Measurements from ENCODE around the gene CENPB.

Gene CENPB

GRCh38 chr20:3802524-3803239 is 16.1 kb upstream of the CENPB start:
- Histone ChIP-seq H3K4me2 (ENCODE audit: low read length) (no peak overlapping the region), H3K79me2 (ENCODE audit: control insufficient read depth, insufficient read depth, low read length, poor library complexity) (no peaks in the 10 kb centered on the region), H3K79me1 (ENCODE audit: low read length) (peaks cover 4% of the 10 kb centered on the region), H3K9ac (ENCODE audit: low read length) (no peak overlapping the region), H3K23ac (ENCODE audit: low read length) (no peak overlapping the region), H3K14ac (ENCODE audit: low read length) (no peak overlapping the region), H2AK5ac (ENCODE audit: low read length) (no peak overlapping the region), H3K27me3 (ENCODE audit: insufficient read depth, low read length) (no peaks in the 10 kb centered on the region), H4K8ac (ENCODE audit: low read depth, low read length) (no peak overlapping the region), H4K91ac (ENCODE audit: low read depth, low read length) (no peak overlapping the region), H3K18ac (ENCODE audit: low read length) (no peak overlapping the region), H2BK12ac (ENCODE audit: low read length) (no peak overlapping the region), H3K27ac (ENCODE audit: low read depth, low read length) (no peak overlapping the region), H3K4me1 (ENCODE audit: control insufficient read depth in 1 of 2, insufficient read depth in 2 of 2, low read length in 2 of 2) (peaks cover 16 to 17% of the 10 kb centered on the region in 2 experiments), H3K4ac (ENCODE audit: low read depth, low read length) (no peak overlapping the region), H3K4me3 (ENCODE audit: low read depth, low read length) (no peak overlapping the region), H2AFZ (ENCODE audit: insufficient read depth, low read length, poor library complexity) (no peak overlapping the region), H2BK120ac (ENCODE audit: insufficient read depth, low read length, poor library complexity) (no peak overlapping the region), H3K9me3 (ENCODE audit: insufficient read depth, low read depth, low read length) (no peaks in the 10 kb centered on the region), H4K12ac (ENCODE audit: low read depth, low read length) (no peak overlapping the region), H3K36me3 (ENCODE audit: control insufficient read depth in 1 of 2, insufficient read depth in 2 of 2, low read length in 2 of 2) (peaks cover 43 to 49% of the 10 kb centered on the region in 2 experiments), H2BK5ac (ENCODE audit: low read depth, low read length, poor library complexity) (no peak overlapping the region)
- WGBS (ENCODE audit: extremely low coverage, insufficient coverage, insufficient read length) = no CpG with 5 or more reads among the region's 11 CpGs
- no peak for DNase-seq

GRCh38 chr20:3801846-3802245 is 15.3 kb upstream of the CENPB start:
- no peak overlapping the region for H3K4me3 ChIP-seq (ENCODE audit: low read depth, low read length)

GRCh38 chr20:3801299-3801698 is 14.8 kb upstream of the CENPB start:
- peaks cover 6% of the 10 kb centered on the region for H3K79me1 ChIP-seq (ENCODE audit: low read length)
- WGBS (ENCODE audit: extremely low coverage, insufficient coverage, insufficient read length) = no CpG with 5 or more reads among the region's 4 CpGs
- H4K12ac ChIP-seq (ENCODE audit: low read depth, low read length) = no peak overlapping the region
- no peak overlapping the region for H2BK120ac ChIP-seq (ENCODE audit: insufficient read depth, low read length, poor library complexity)
- H3K27me3 ChIP-seq (ENCODE audit: insufficient read depth, low read length) = no peaks in the 10 kb centered on the region
- no peak overlapping the region for H4K91ac ChIP-seq (ENCODE audit: low read depth, low read length)
- no peak overlapping the region for H3K4me2 ChIP-seq (ENCODE audit: low read length)
- no peak overlapping the region for H2AFZ ChIP-seq (ENCODE audit: insufficient read depth, low read length, poor library complexity)
- H2AK5ac ChIP-seq (ENCODE audit: low read length) = no peak overlapping the region
- no peak for DNase-seq
- H4K8ac ChIP-seq (ENCODE audit: low read depth, low read length) = no peak overlapping the region
- no peak overlapping the region for H3K23ac ChIP-seq (ENCODE audit: low read length)
- peaks cover 3% of the 10 kb centered on the region for H3K79me2 ChIP-seq (ENCODE audit: control insufficient read depth, insufficient read depth, low read length, poor library complexity)
- no peak overlapping the region for H3K27ac ChIP-seq (ENCODE audit: low read depth, low read length)
- H3K9me3 ChIP-seq (ENCODE audit: insufficient read depth, low read depth, low read length) = no peaks in the 10 kb centered on the region
- no peak overlapping the region for H3K9ac ChIP-seq (ENCODE audit: low read length)
- H2BK12ac ChIP-seq (ENCODE audit: low read length) = no peak overlapping the region
- H3K4me1 ChIP-seq (ENCODE audit: control insufficient read depth in 1 of 2, insufficient read depth in 2 of 2, low read length in 2 of 2) = peaks cover 18 to 22% of the 10 kb centered on the region in 2 experiments
- H3K14ac ChIP-seq (ENCODE audit: low read length) = no peak overlapping the region
- peaks cover 44 to 49% of the 10 kb centered on the region in 2 experiments for H3K36me3 ChIP-seq (ENCODE audit: control insufficient read depth in 1 of 2, insufficient read depth in 2 of 2, low read length in 2 of 2)
- no peak overlapping the region for H3K18ac ChIP-seq (ENCODE audit: low read length)
- H3K4me3 ChIP-seq (ENCODE audit: low read depth, low read length) = no peak overlapping the region
- no peak overlapping the region for H2BK5ac ChIP-seq (ENCODE audit: low read depth, low read length, poor library complexity)
- no peak overlapping the region for H3K4ac ChIP-seq (ENCODE audit: low read depth, low read length)

More at GRCh38 chr20:3801846-3802245, 15.3 kb upstream of the CENPB start:
- Histone ChIP-seq H3K79me1 (ENCODE audit: low read length) (peaks cover 2% of the 10 kb centered on the region), H2BK12ac (ENCODE audit: low read length) (no peak overlapping the region), H4K12ac (ENCODE audit: low read depth, low read length) (no peak overlapping the region), H2BK5ac (ENCODE audit: low read depth, low read length, poor library complexity) (no peak overlapping the region), H2BK120ac (ENCODE audit: insufficient read depth, low read length, poor library complexity) (no peak overlapping the region), H3K4ac (ENCODE audit: low read depth, low read length) (no peak overlapping the region), H3K18ac (ENCODE audit: low read length) (no peak overlapping the region), H3K4me1 (ENCODE audit: control insufficient read depth in 1 of 2, insufficient read depth in 2 of 2, low read length in 2 of 2) (peaks cover 13 to 17% of the 10 kb centered on the region in 2 experiments), H3K27me3 (ENCODE audit: insufficient read depth, low read length) (no peaks in the 10 kb centered on the region), H4K8ac (ENCODE audit: low read depth, low read length) (no peak overlapping the region), H3K4me2 (ENCODE audit: low read length) (no peak overlapping the region), H3K36me3 (ENCODE audit: control insufficient read depth in 1 of 2, insufficient read depth in 2 of 2, low read length in 2 of 2) (peaks cover 44 to 49% of the 10 kb centered on the region in 2 experiments), H3K9me3 (ENCODE audit: insufficient read depth, low read depth, low read length) (no peaks in the 10 kb centered on the region), H4K91ac (ENCODE audit: low read depth, low read length) (no peak overlapping the region), H2AK5ac (ENCODE audit: low read length) (no peak overlapping the region), H3K27ac (ENCODE audit: low read depth, low read length) (no peak overlapping the region), H3K23ac (ENCODE audit: low read length) (no peak overlapping the region), H3K9ac (ENCODE audit: low read length) (no peak overlapping the region), H3K14ac (ENCODE audit: low read length) (no peak overlapping the region), H3K79me2 (ENCODE audit: control insufficient read depth, insufficient read depth, low read length, poor library complexity) (no peaks in the 10 kb centered on the region), H2AFZ (ENCODE audit: insufficient read depth, low read length, poor library complexity) (no peak overlapping the region)
- WGBS (ENCODE audit: extremely low coverage, insufficient coverage, insufficient read length) = no CpG with 5 or more reads among the region's 13 CpGs
- no peak for DNase-seq

GRCh38 chr20:3800878-3801260 is 14.3 kb upstream of the CENPB start:
- Histone ChIP-seq H4K12ac (ENCODE audit: low read depth, low read length) (no peak overlapping the region), H4K91ac (ENCODE audit: low read depth, low read length) (no peak overlapping the region), H3K9ac (ENCODE audit: low read length) (no peak overlapping the region), H3K4me2 (ENCODE audit: low read length) (no peak overlapping the region), H3K36me3 (ENCODE audit: control insufficient read depth in 1 of 2, insufficient read depth in 2 of 2, low read length in 2 of 2) (peaks cover 44 to 49% of the 10 kb centered on the region in 2 experiments), H4K8ac (ENCODE audit: low read depth, low read length) (no peak overlapping the region), H3K79me2 (ENCODE audit: control insufficient read depth, insufficient read depth, low read length, poor library complexity) (peaks cover 3% of the 10 kb centered on the region), H2BK12ac (ENCODE audit: low read length) (no peak overlapping the region), H3K27me3 (ENCODE audit: insufficient read depth, low read length) (no peaks in the 10 kb centered on the region), H2AFZ (ENCODE audit: insufficient read depth, low read length, poor library complexity) (no peak overlapping the region), H3K27ac (ENCODE audit: low read depth, low read length) (no peak overlapping the region), H3K14ac (ENCODE audit: low read length) (no peak overlapping the region), H2BK5ac (ENCODE audit: low read depth, low read length, poor library complexity) (no peak overlapping the region), H3K79me1 (ENCODE audit: low read length) (peaks cover 5% of the 10 kb centered on the region), H3K4ac (ENCODE audit: low read depth, low read length) (no peak overlapping the region), H3K4me1 (ENCODE audit: control insufficient read depth in 1 of 2, insufficient read depth in 2 of 2, low read length in 2 of 2) (peaks cover 18 to 19% of the 10 kb centered on the region in 2 experiments), H3K9me3 (ENCODE audit: insufficient read depth, low read depth, low read length) (no peaks in the 10 kb centered on the region), H2AK5ac (ENCODE audit: low read length) (no peak overlapping the region), H2BK120ac (ENCODE audit: insufficient read depth, low read length, poor library complexity) (no peak overlapping the region), H3K18ac (ENCODE audit: low read length) (no peak overlapping the region), H3K4me3 (ENCODE audit: low read depth, low read length) (no peak overlapping the region), H3K23ac (ENCODE audit: low read length) (no peak overlapping the region)
- DNase-seq = no peak
- WGBS (ENCODE audit: extremely low coverage, insufficient coverage, insufficient read length) = no CpG with 5 or more reads among the region's 8 CpGs

All from trophoblast cell (in vitro differentiated cells and primary cell).